ENCODE data around the gene TRAPPC10. TPM values are rescaled to one million over a fixed set of nuclear protein-coding genes. Genes with fewer than 3 reads are reported as not detected.

Gene TRAPPC10
- total RNA-seq, 4 donors from 2014 or later, result 38.6 to 77.8 (median 55.3) TPM

- 94 to 95% methylated on average over 32 of the region's 32 CpGs for WGBS, 2 donors
Observed at GRCh38 chr21:43982489-43983078, 29.5 kb upstream of the TRAPPC10 start.

GRCh38 chr21:43983390-43983789, 28.7 kb upstream of the TRAPPC10 start:
- WGBS, 2 donors, result 87 to 95% methylated on average over 10 to 15 of the region's 17 CpGs

More at GRCh38 chr21:43982489-43983078, 29.5 kb upstream of the TRAPPC10 start:
- Histone ChIP-seq H3K9me3 (no peaks in the 10 kb centered on the region), H3K27ac (no peak overlapping the region), H3K27me3 (no peaks in the 10 kb centered on the region), H3K36me3 (peaks cover 18 to 20% of the 10 kb centered on the region in 2 donors), H3K4me1 (peaks cover 0 to 4% of the 10 kb centered on the region in 2 donors), H3K4me3 (replicated peaks in 1 of 3) (no peak overlapping the region)
- no peak for TF ChIP-seq POLR2A (IDR thresholded peaks at IDR 0.05)
- TF ChIP-seq CTCF (IDR thresholded peaks at IDR 0.05), result no peak
- no peak for DNase-seq
- intact Hi-C loops (cut with DNase I), result no loop called here

GRCh38 chr21:43983860-43984420, 28.2 kb upstream of the TRAPPC10 start:
- DNase-seq, result no peak
- no peak for TF ChIP-seq CTCF (IDR thresholded peaks at IDR 0.05)
- TF ChIP-seq POLR2A (IDR thresholded peaks at IDR 0.05), result no peak
- no peak overlapping the region for H3K4me3 ChIP-seq (replicated peaks in 1 of 3)
- intact Hi-C loops (cut with DNase I), result no loop called here
- no peak overlapping the region for H3K27ac ChIP-seq
- peaks cover 18 to 20% of the 10 kb centered on the region in 2 donors for H3K36me3 ChIP-seq
- no peaks in the 10 kb centered on the region for H3K27me3 ChIP-seq
- 94% methylated on average over 25 of the region's 25 CpGs for WGBS, 2 donors
- peaks cover 0 to 4% of the 10 kb centered on the region in 2 donors for H3K4me1 ChIP-seq
- no peaks in the 10 kb centered on the region for H3K9me3 ChIP-seq

More at GRCh38 chr21:43983390-43983789, 28.7 kb upstream of the TRAPPC10 start:
- peaks cover 0 to 4% of the 10 kb centered on the region in 2 donors for H3K4me1 ChIP-seq
- TF ChIP-seq CTCF (IDR thresholded peaks at IDR 0.05) (no peak), POLR2A (IDR thresholded peaks at IDR 0.05) (no peak)
- intact Hi-C loops (cut with DNase I), result no loop called here
- no peaks in the 10 kb centered on the region for H3K9me3 ChIP-seq
- no peak overlapping the region for H3K27ac ChIP-seq
- H3K27me3 ChIP-seq, result no peaks in the 10 kb centered on the region
- H3K4me3 ChIP-seq (replicated peaks in 1 of 3), result no peak overlapping the region
- H3K36me3 ChIP-seq, result peaks cover 18 to 20% of the 10 kb centered on the region in 2 donors
- no peak for DNase-seq

GRCh38 chr21:43984905-43985689, 27.0 kb upstream of the TRAPPC10 start:
- Histone ChIP-seq H3K9me3 (no peaks in the 10 kb centered on the region), H3K4me3 (replicated peaks in 1 of 3) (no peak overlapping the region), H3K27me3 (no peaks in the 10 kb centered on the region), H3K27ac (no peak overlapping the region), H3K36me3 (peaks cover 18 to 20% of the 10 kb centered on the region in 2 donors), H3K4me1 (peaks cover 0 to 4% of the 10 kb centered on the region in 2 donors)
- intact Hi-C loops (cut with DNase I), result no loop called here
- 86 to 88% methylated on average over 22 to 23 of the region's 31 CpGs for whole genome bisulfite sequencing, 2 donors
- no peak for TF ChIP-seq POLR2A (IDR thresholded peaks at IDR 0.05)
- TF ChIP-seq CTCF (IDR thresholded peaks at IDR 0.05), result no peak
- no peak for DNase-seq

Measured in thyroid gland (tissue), 4 donors.